Choroid plexus epithelial cell (primary cell): ENCODE measurements around the gene HARBI1.
A peak's percentile ranks its signal among the peaks of the same experiment; 100 is the strongest.

ENCODE experiments used
- DNase-seq: peaks from one replicate; pipeline ENCODE4 v3.0.0-alpha.2; 2010; ENCODE audit warnings: low read depth
- H3K4me3 ChIP-seq: 2 replicates; pipeline ENCODE4 v1.5.1; 2011; ENCODE audit warnings: low read depth, mild to moderate bottlenecking, control low read depth, low read length, moderate library complexity
- CTCF ChIP-seq: conservative IDR thresholded peaks from 2 replicates; pipeline ENCODE4 v1.5.1; 2011; ENCODE audit warnings: low read depth, mild to moderate bottlenecking, control low read depth, inconsistent platforms, low read length, moderate library complexity

HARBI1 gene

GRCh38 chr11:46661836-46662235, 44.8 kb upstream of the HARBI1 start:
- no peak for TF ChIP-seq CTCF

GRCh38 chr11:46659908-46660307, 42.9 kb upstream of the HARBI1 start:
- no peak for TF ChIP-seq CTCF
- no peak overlapping the region for H3K4me3 ChIP-seq
- peak; percentile 96 for DNase-seq

More at GRCh38 chr11:46661836-46662235, 44.8 kb upstream of the HARBI1 start:
- no peak for DNase-seq
- no peak overlapping the region for H3K4me3 ChIP-seq

GRCh38 chr11:46658259-46658658, 41.2 kb upstream of the HARBI1 start:
- DNase-seq, result peak; percentile 91
- H3K4me3 ChIP-seq, result no peak overlapping the region
- TF ChIP-seq CTCF, result no peak

GRCh38 chr11:46657186-46657585, 40.2 kb upstream of the HARBI1 start:
- DNase-seq, result no peak
- H3K4me3 ChIP-seq, result no peak overlapping the region
- no peak for TF ChIP-seq CTCF

- no peak for TF ChIP-seq CTCF
- DNase-seq, result peak; percentile 55
- no peak overlapping the region for H3K4me3 ChIP-seq
Observed at GRCh38 chr11:46655631-46656030, 38.6 kb upstream of the HARBI1 start.

- H3K4me3 ChIP-seq, result no peak overlapping the region
- DNase-seq, result peak; percentile 98
Observed at GRCh38 chr11:46649180-46649738, 32.2 kb upstream of the HARBI1 start.

More at GRCh38 chr11:46649180-46649738, 32.2 kb upstream of the HARBI1 start:
- no peak for TF ChIP-seq CTCF
